SK-N-SH treated with all-trans-retinoic acid at 6 μM for 48 hours (cell line): Measurements from ENCODE around the gene UVRAG.

Experiments used
- ARNTL ChIP-seq: fragments of 450-650 bp; formaldehyde crosslinking; IDR thresholded peaks from 2 replicates; pipeline ENCODE4 v1.5.0; 2020; ENCODE audit warnings: low read depth, mild to moderate bottlenecking, moderate library complexity, borderline replicate concordance
- ISL1 ChIP-seq: fragments of 250-450 bp; sonication (Bioruptor Pico); IDR thresholded peaks from 2 replicates; pipeline ENCODE4 v2.1.2; 2022; ENCODE audit warnings: mild to moderate bottlenecking, moderate library complexity
- PATZ1 ChIP-seq: fragments of 250-450 bp; sonication (Bioruptor Pico); IDR thresholded peaks from 2 replicates; pipeline ENCODE4 v1.8.0; 2020; ENCODE audit warnings: mild to moderate bottlenecking, moderate library complexity, borderline replicate concordance
- ZNF70 ChIP-seq: fragments of 450-650 bp; formaldehyde crosslinking; IDR thresholded peaks from 2 replicates; pipeline ENCODE4 v1.5.0; 2020; ENCODE audit warnings: mild to moderate bottlenecking, moderate library complexity
- TF ChIP-seq, protein P1 (sequence below): fragments of 250-450 bp; sonication (Bioruptor Pico); IDR thresholded peaks from 2 replicates; pipeline ENCODE4 v1.5.1; 2020; ENCODE audit warnings: low read depth, mild to moderate bottlenecking, moderate library complexity

DNA sequence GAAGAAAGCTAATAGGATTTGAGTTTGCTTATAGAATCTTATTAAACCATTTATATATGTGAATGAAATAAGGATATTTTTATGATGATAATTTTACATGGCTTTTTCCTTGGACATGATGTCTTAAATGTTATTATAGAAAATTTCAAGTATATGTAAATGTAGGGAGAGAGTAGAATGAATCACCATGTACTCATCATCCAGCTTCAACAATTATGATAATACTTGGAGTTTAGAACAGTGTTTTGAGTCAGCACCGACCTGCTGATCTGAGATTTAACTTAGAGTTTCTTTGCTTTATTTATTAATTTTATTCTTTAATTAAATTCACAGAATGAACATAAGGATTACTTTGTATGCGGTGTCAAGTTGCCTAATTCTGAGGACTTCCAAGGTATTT lies 193.5 kb downstream of the UVRAG start:
- no peak for TF ChIP-seq ARNTL
- no peak for TF ChIP-seq ISL1
- no peak for TF ChIP-seq ZNF70 (CRISPR knock-in tag)
- TF ChIP-seq, protein P1, sequence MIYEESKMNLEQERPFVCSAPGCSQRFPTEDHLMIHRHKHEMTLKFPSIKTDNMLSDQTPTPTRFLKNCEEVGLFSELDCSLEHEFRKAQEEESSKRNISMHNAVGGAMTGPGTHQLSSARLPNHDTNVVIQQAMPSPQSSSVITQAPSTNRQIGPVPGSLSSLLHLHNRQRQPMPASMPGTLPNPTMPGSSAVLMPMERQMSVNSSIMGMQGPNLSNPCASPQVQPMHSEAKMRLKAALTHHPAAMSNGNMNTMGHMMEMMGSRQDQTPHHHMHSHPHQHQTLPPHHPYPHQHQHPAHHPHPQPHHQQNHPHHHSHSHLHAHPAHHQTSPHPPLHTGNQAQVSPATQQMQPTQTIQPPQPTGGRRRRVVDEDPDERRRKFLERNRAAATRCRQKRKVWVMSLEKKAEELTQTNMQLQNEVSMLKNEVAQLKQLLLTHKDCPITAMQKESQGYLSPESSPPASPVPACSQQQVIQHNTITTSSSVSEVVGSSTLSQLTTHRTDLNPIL, result no peak
- no peak for TF ChIP-seq PATZ1 (CRISPR knock-in tag)
